GM12878 (cell line): ENCODE data around the gene RNF113A. TPM values are rescaled to one million over a fixed set of nuclear protein-coding genes. Genes with fewer than 3 reads are reported as not detected.

ENCODE experiments used
- ASH2L ChIP-seq: fragments of 300-600, 200-600 bp; sonication (generic); IDR thresholded peaks from 2 replicates; pipeline ENCODE4 v1.6.1; 2017; ENCODE audit warnings: low read depth, mild to moderate bottlenecking, borderline replicate concordance
- CREM ChIP-seq: IDR thresholded peaks from 2 replicates; pipeline ENCODE4 v1.6.1; 2014; ENCODE audit warnings: antibody characterized with exemption, low read depth
- CTCF ChIP-seq, 3 experiments: IDR thresholded peaks in 2 of 3; conservative IDR thresholded peaks in 1 of 3; 2 replicates each; pipeline ENCODE4 v1.5.1; 2011; ENCODE audit warnings: low read depth in 3 of 3, low read length in 3 of 3, mild to moderate bottlenecking in 3 of 3, control low read depth in 2 of 3, moderate library complexity in 2 of 3, inconsistent platforms in 1 of 3, mixed read lengths in 1 of 3; ENCODE audit not compliant: control insufficient read depth in 2 of 3, insufficient read depth in 1 of 3; ENCODE audit errors: extremely low read depth in 1 of 3
- E2F8 ChIP-seq: fragments of 450-650 bp; IDR thresholded peaks from 2 replicates; pipeline ENCODE4 v1.6.1; 2018; ENCODE audit warnings: mild to moderate bottlenecking, low read depth, moderate library complexity; ENCODE audit not compliant: partially characterized antibody
- EED ChIP-seq: sonication (generic); IDR thresholded peaks from 2 replicates; pipeline ENCODE4 v1.6.1; 2016; ENCODE audit warnings: antibody characterized with exemption, low read depth
- EZH2 ChIP-seq: IDR thresholded peaks from 2 replicates; pipeline ENCODE4 v1.6.1; 2012; ENCODE audit warnings: low read depth, mild to moderate bottlenecking, control low read depth, inconsistent platforms, low read length, borderline replicate concordance; ENCODE audit not compliant: control insufficient read depth
- HDAC2 ChIP-seq: fragments of 200-600 bp; sonication (generic); IDR thresholded peaks from 2 replicates; pipeline ENCODE4 v1.6.1; 2017
- HDAC6 ChIP-seq: fragments of 200-600 bp; sonication (generic); IDR thresholded peaks from one replicate; pipeline ENCODE4 v1.8.0; 2017; ENCODE audit warnings: antibody characterized with exemption; ENCODE audit not compliant: unreplicated experiment
- JUNB ChIP-seq: IDR thresholded peaks from 2 replicates; pipeline ENCODE4 v1.6.1; 2016; ENCODE audit warnings: antibody characterized with exemption, mild to moderate bottlenecking
- KAT2A ChIP-seq: conservative IDR thresholded peaks from 2 replicates; pipeline ENCODE4 v1.6.1; 2011; ENCODE audit warnings: low read depth, low read length; ENCODE audit not compliant: control insufficient read depth
- KLF5 ChIP-seq: fragments of 450-650 bp; IDR thresholded peaks from 2 replicates; pipeline ENCODE4 v1.6.1; 2014; ENCODE audit warnings: mild to moderate bottlenecking; ENCODE audit not compliant: partially characterized antibody
- MYB ChIP-seq: fragments of 150-350 bp; IDR thresholded peaks from 2 replicates; pipeline ENCODE4 v1.6.1; 2014; ENCODE audit warnings: mild to moderate bottlenecking, low read depth, low read length, borderline replicate concordance
- RAD21 ChIP-seq: IDR thresholded peaks from 2 replicates; pipeline ENCODE4 v1.6.1; 2011; ENCODE audit warnings: mild to moderate bottlenecking, low read depth, low read length, moderate library complexity; ENCODE audit not compliant: insufficient read depth
- SIN3A ChIP-seq: IDR thresholded peaks from 2 replicates; pipeline ENCODE4 v1.6.1; 2012; ENCODE audit warnings: low read depth, low read length, improper control_type of control experiment
- SMAD5 ChIP-seq: IDR thresholded peaks from 2 replicates; pipeline ENCODE4 v1.6.1; 2016; ENCODE audit warnings: antibody characterized with exemption, low read depth
- SMC3 ChIP-seq: IDR thresholded peaks from 2 replicates; pipeline ENCODE4 v1.6.1; 2011; ENCODE audit warnings: low read length, improper control_type of control experiment, borderline replicate concordance
- SP1 ChIP-seq: IDR thresholded peaks from one replicate; pipeline ENCODE4 v1.6.1; 2011; ENCODE audit warnings: low read depth, low read length
- TCF12 ChIP-seq: IDR thresholded peaks from 2 replicates; pipeline ENCODE4 v1.6.1; 2011; ENCODE audit warnings: low read depth, mild to moderate bottlenecking, low read length
- polyA plus RNA-seq, 11 experiments: library from polyadenylated mRNA; depleted of rRNA in 4 of 11; unstranded in 6 of 11; stranded (reverse) in 5 of 11; fragments of >200 nt; fragmentation: Nextera tagmentation in 4 of 11; fragmentation: Illumina TruSeq in 1 of 11; extraction: Ambion mirVana in 4 of 11; extraction: Trizol in 1 of 11; gene quantifications; 1 replicate in 1 of 11; 2 replicates in 10 of 11; pipeline versions ENCODE4 v1.2.1 to v1.2.3, GENCODE V29; 2011 to 2016; ENCODE audit warnings: inconsistent platforms in 2 of 11, missing spikeins in 2 of 11, low read depth in 1 of 11
- total RNA-seq, 4 experiments: library from RNA; depleted of rRNA in 3 of 4; stranded (reverse); fragments of >200 nt in 3 of 4; fragmentation: Illumina TruSeq in 1 of 4; extraction: Trizol in 1 of 4; gene quantifications; 2 replicates each; pipeline versions ENCODE4 v1.2.1 to v1.2.3, GENCODE V29; 2013 to 2021
- TF ChIP-seq, protein P1 (sequence below): fragments of 450-650 bp; IDR thresholded peaks from 2 replicates; pipeline ENCODE4 v1.6.1; 2017; ENCODE audit warnings: low read depth, mild to moderate bottlenecking, moderate library complexity
- TF ChIP-seq, protein P2 (sequence below): fragments of 450-650 bp; formaldehyde crosslinking; IDR thresholded peaks from 2 replicates; pipeline ENCODE4 v1.4.0; 2022; ENCODE audit warnings: mild to moderate bottlenecking, moderate library complexity

Gene RNF113A
- total and polyA plus RNA-seq, 10 of the 15 experiments (the other 5 are each of a cell fraction or from before 2014, with no cell fraction given): 20.6 to 33.1 (median 23.4) TPM

DNA sequence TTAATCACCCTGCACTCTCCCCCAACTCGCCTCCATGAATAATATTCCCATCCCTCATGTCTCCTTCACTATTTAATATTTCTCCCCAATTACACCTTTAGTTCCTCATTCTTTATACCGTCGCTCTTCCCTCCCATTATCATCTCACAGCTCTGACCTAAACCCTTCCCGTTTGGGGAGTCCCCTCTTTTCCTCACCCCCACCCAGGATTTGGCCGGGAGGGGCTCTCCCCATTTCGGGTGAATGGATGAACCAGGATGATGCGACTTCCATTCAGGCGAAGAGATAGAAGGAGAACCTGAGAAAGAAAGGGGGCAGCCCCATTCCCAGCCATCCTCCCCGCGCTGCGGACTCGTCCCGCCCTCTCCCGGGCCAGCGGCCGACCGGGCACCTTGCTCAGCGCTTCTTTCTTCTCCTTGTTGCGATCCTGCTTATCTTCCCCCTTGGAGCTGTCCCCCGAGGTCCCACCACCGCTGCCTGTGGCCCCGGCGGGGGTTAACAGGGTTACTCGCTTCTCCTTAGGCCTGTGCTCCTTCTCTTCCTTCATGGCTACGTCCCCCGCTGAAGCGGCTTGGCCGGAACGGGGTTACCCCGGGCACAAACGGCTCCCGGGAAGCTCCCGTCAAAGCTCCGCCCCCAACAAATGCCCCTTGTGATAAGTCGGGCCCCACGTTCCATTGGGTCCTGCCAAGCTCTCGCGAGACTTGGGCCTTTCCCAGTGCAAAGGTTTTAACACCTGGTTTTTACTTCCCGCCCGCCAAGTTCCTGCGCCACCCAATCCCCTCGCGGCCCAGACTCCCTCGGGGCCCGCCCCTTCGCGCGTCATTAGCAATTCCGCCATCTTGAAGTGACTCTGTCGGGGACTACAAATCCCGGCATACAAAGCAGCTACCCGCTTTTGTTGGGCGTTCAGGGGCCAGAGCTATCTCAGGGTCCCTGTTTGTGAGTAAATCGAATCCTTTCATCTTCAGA lies 18.9 kb downstream of the RNF113A start, which contains the start of gene UPF3B (continued):
- peak; percentile 56; the same call in 1 of the 2 replicates for TF ChIP-seq TCF12
- no peak for TF ChIP-seq ASH2L
- TF ChIP-seq HDAC2: no peak
- TF ChIP-seq, protein P1, sequence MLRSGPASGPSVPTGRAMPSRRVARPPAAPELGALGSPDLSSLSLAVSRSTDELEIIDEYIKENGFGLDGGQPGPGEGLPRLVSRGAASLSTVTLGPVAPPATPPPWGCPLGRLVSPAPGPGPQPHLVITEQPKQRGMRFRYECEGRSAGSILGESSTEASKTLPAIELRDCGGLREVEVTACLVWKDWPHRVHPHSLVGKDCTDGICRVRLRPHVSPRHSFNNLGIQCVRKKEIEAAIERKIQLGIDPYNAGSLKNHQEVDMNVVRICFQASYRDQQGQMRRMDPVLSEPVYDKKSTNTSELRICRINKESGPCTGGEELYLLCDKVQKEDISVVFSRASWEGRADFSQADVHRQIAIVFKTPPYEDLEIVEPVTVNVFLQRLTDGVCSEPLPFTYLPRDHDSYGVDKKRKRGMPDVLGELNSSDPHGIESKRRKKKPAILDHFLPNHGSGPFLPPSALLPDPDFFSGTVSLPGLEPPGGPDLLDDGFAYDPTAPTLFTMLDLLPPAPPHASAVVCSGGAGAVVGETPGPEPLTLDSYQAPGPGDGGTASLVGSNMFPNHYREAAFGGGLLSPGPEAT: peak; percentile 81
- TF ChIP-seq RAD21: no peak
- no peak for TF ChIP-seq SIN3A
- no peak for TF ChIP-seq E2F8
- TF ChIP-seq JUNB: no peak
- TF ChIP-seq MYB: no peak
- peak; percentile 76 for TF ChIP-seq CREM
- TF ChIP-seq, protein P2, sequence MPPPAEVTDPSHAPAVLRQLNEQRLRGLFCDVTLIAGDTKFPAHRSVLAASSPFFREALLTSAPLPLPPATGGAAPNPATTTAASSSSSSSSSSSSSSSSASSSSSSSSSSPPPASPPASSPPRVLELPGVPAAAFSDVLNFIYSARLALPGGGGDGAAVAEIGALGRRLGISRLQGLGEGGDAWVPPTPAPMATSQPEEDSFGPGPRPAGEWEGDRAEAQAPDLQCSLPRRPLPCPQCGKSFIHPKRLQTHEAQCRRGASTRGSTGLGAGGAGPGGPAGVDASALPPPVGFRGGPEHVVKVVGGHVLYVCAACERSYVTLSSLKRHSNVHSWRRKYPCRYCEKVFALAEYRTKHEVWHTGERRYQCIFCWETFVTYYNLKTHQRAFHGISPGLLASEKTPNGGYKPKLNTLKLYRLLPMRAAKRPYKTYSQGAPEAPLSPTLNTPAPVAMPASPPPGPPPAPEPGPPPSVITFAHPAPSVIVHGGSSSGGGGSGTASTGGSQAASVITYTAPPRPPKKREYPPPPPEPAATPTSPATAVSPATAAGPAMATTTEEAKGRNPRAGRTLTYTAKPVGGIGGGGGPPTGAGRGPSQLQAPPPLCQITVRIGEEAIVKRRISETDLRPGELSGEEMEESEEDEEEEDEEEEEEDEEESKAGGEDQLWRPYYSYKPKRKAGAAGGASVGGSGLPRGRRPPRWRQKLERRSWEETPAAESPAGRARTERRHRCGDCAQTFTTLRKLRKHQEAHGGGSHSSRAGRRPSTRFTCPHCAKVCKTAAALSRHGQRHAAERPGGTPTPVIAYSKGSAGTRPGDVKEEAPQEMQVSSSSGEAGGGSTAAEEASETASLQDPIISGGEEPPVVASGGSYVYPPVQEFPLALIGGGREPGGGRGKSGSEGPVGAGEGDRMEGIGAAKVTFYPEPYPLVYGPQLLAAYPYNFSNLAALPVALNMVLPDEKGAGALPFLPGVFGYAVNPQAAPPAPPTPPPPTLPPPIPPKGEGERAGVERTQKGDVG: no peak
- no peak for TF ChIP-seq KAT2A
- no peak for TF ChIP-seq EZH2
- TF ChIP-seq SMC3: no peak
- no peak for TF ChIP-seq SMAD5
- TF ChIP-seq KLF5: no peak
- no peak for TF ChIP-seq HDAC6
- TF ChIP-seq SP1: no peak
- TF ChIP-seq EED: peak; percentile 67
- no peak for TF ChIP-seq CTCF (IDR thresholded peaks at IDR 0.05 in 2 of 3, conservative IDR thresholded peaks at IDR 0.05 in 1 of 3; ENCODE audit: control insufficient read depth in 2 of 3, extremely low read depth in 1 of 3, insufficient read depth in 1 of 3, low read depth in 3 of 3, low read length in 3 of 3)
